HL-60 (cell line): ENCODE data around the gene HADH.

Source experiments
- DNase-seq, 2 experiments: peaks; one replicate each; pipeline ENCODE4 v3.0.0-alpha.2; 2010 to 2020; ENCODE audit warnings: low read depth in 1 of 2, low spot score in 1 of 2
- H3K27ac ChIP-seq: fragments of 250-450 bp; sonication (Bioruptor Pico); replicated peaks from 2 replicates; pipeline ENCODE4 v1.5.1; 2020; ENCODE audit warnings: mild to moderate bottlenecking, moderate library complexity
- H3K27me3 ChIP-seq: fragments of 250-450 bp; sonication (Bioruptor Pico); 2 replicates; pipeline ENCODE4 v1.5.1; 2021; ENCODE audit warnings: mild to moderate bottlenecking, moderate library complexity; ENCODE audit not compliant: insufficient read depth, poor library complexity, severe bottlenecking
- H3K4me3 ChIP-seq: replicated peaks from 2 replicates; pipeline ENCODE4 v1.5.1; 2011; ENCODE audit warnings: mild to moderate bottlenecking, control low read depth, low read length; ENCODE audit not compliant: insufficient read depth
- CTCF ChIP-seq: IDR thresholded peaks from one replicate; pipeline ENCODE4 v1.5.1; 2011; ENCODE audit warnings: low read length, control low read depth, inconsistent platforms; ENCODE audit not compliant: insufficient read depth
- GABPA ChIP-seq: IDR thresholded peaks from 2 replicates; pipeline ENCODE4 v1.6.1; 2012; ENCODE audit warnings: low read depth
- POLR2AphosphoS5 ChIP-seq: IDR thresholded peaks from 2 replicates; pipeline ENCODE4 v1.6.1; 2012; ENCODE audit warnings: low read depth
- REST ChIP-seq: IDR thresholded peaks from 2 replicates; pipeline ENCODE4 v1.6.1; 2012; ENCODE audit warnings: low read depth; ENCODE audit not compliant: insufficient replicate concordance
- SPI1 ChIP-seq: IDR thresholded peaks from 2 replicates; pipeline ENCODE4 v1.6.1; 2012; ENCODE audit warnings: low read depth, mild to moderate bottlenecking, borderline replicate concordance

HADH gene

GRCh38 chr4:108034565-108034964 lies 44.9 kb downstream of the HADH start:
- Histone ChIP-seq H3K27ac (no peak overlapping the region), H3K27me3 (no peaks in the 10 kb centered on the region), H3K4me3 (no peak overlapping the region)
- TF ChIP-seq REST, result no peak
- TF ChIP-seq CTCF, result no peak
- no peak for TF ChIP-seq GABPA
- no peak for TF ChIP-seq SPI1
- no peak for DNase-seq

- H3K4me3 ChIP-seq, result no peak overlapping the region
- DNase-seq, result no peak
- no peaks in the 10 kb centered on the region for H3K27me3 ChIP-seq
- TF ChIP-seq REST, result no peak
- TF ChIP-seq GABPA, result no peak
- no peak for TF ChIP-seq SPI1
- no peak for TF ChIP-seq POLR2AphosphoS5
- no peak for TF ChIP-seq CTCF
- no peak overlapping the region for H3K27ac ChIP-seq
These were observed 46.0 kb downstream of the HADH start for GRCh38 chr4:108035691-108036090.

- Histone ChIP-seq H3K27ac (no peak overlapping the region), H3K4me3 (no peak overlapping the region), H3K27me3 (no peaks in the 10 kb centered on the region)
- DNase-seq, result no peak
- TF ChIP-seq POLR2AphosphoS5 (no peak), REST (no peak), SPI1 (no peak), GABPA (no peak), CTCF (no peak)
These were observed 46.5 kb downstream of the HADH start for GRCh38 chr4:108036213-108036612.
